Measurements from ENCODE around the gene DDN. TPM values are rescaled to one million over a fixed set of nuclear protein-coding genes. Genes with fewer than 3 reads are reported as not detected.

DDN gene
- total RNA-seq, result under 1 TPM in 2 of 3 donors, not detected in 1; under 0.01 to 0.16 TPM

GRCh38 chr12:48999371-49000131, at the start of gene DDN:
Gene DDN (minus strand): TSS chr12:48999375. CDS start chr12:48999287, 88 bp downstream.
- no peaks in the 10 kb centered on the region for H3K36me3 ChIP-seq
- no peak within 1 kb of the TSS for H3K27ac ChIP-seq
- no peaks in the 10 kb centered on the region for H3K9me3 ChIP-seq
- intact Hi-C loops (cut with DNase I; ENCODE audit: low total_unique reads), result no loop called here
- peaks cover 0 to 11% of the 10 kb centered on the region in 2 donors for H3K27me3 ChIP-seq
- H3K4me1 ChIP-seq, result peaks cover 3 to 12% of the 10 kb centered on the region in 2 donors
- no peak for DNase-seq (ENCODE audit: low spot score in 2 of 2)
- H3K4me3 ChIP-seq, result peak within 1 kb of the TSS; percentile 39 to 73 (median 57)
- TF ChIP-seq POLR2AphosphoS5 (IDR thresholded peaks at IDR 0.05) (no peak), CTCF (IDR thresholded peaks at IDR 0.05) (no peak), POLR2A (IDR thresholded peaks at IDR 0.05) (no peak)

- no peak overlapping the region for H3K4me3 ChIP-seq
- DNase-seq (ENCODE audit: low spot score in 2 of 2), result no peak
- no peaks in the 10 kb centered on the region for H3K4me1 ChIP-seq
- intact Hi-C loops (cut with DNase I; ENCODE audit: low total_unique reads), result no loop called here
- no peak overlapping the region for H3K27ac ChIP-seq
- TF ChIP-seq CTCF (IDR thresholded peaks at IDR 0.05) (no peak), POLR2A (IDR thresholded peaks at IDR 0.05) (no peak), POLR2AphosphoS5 (IDR thresholded peaks at IDR 0.05) (no peak)
- H3K9me3 ChIP-seq, result no peaks in the 10 kb centered on the region
- no peaks in the 10 kb centered on the region for H3K27me3 ChIP-seq
- peaks cover 39% of the 10 kb centered on the region for H3K36me3 ChIP-seq
Measured at GRCh38 chr12:49048953-49049352, 49.8 kb upstream of the DDN start.

GRCh38 chr12:49046129-49046895, 47.1 kb upstream of the DDN start:
- intact Hi-C loops (cut with DNase I; ENCODE audit: low total_unique reads), result no loop called here
- Histone ChIP-seq H3K36me3 (peaks cover 35% of the 10 kb centered on the region), H3K4me3 (no peak overlapping the region), H3K27me3 (no peaks in the 10 kb centered on the region), H3K4me1 (no peaks in the 10 kb centered on the region), H3K27ac (no peak overlapping the region), H3K9me3 (no peaks in the 10 kb centered on the region)
- DNase-seq (ENCODE audit: low spot score in 2 of 2), result no peak
- no peak for TF ChIP-seq POLR2AphosphoS5 (IDR thresholded peaks at IDR 0.05)
- no peak for TF ChIP-seq POLR2A (IDR thresholded peaks at IDR 0.05)
- no peak for TF ChIP-seq CTCF (IDR thresholded peaks at IDR 0.05)

GRCh38 chr12:49044660-49045059, 45.5 kb upstream of the DDN start:
- Histone ChIP-seq H3K4me3 (no peak overlapping the region), H3K36me3 (peaks cover 31% of the 10 kb centered on the region), H3K27me3 (no peaks in the 10 kb centered on the region), H3K4me1 (no peaks in the 10 kb centered on the region), H3K27ac (no peak overlapping the region), H3K9me3 (no peaks in the 10 kb centered on the region)
- DNase-seq (ENCODE audit: low spot score in 2 of 2), result no peak
- intact Hi-C loops (cut with DNase I; ENCODE audit: low total_unique reads), result no loop called here
- TF ChIP-seq POLR2A (IDR thresholded peaks at IDR 0.05), result no peak
- no peak for TF ChIP-seq POLR2AphosphoS5 (IDR thresholded peaks at IDR 0.05)
- TF ChIP-seq CTCF (IDR thresholded peaks at IDR 0.05), result no peak

- Histone ChIP-seq H3K27ac (no peak overlapping the region), H3K4me3 (no peak overlapping the region), H3K4me1 (no peaks in the 10 kb centered on the region), H3K9me3 (no peaks in the 10 kb centered on the region), H3K27me3 (no peaks in the 10 kb centered on the region), H3K36me3 (peaks cover 31% of the 10 kb centered on the region)
- intact Hi-C loops (cut with DNase I; ENCODE audit: low total_unique reads), result no loop called here
- TF ChIP-seq POLR2AphosphoS5 (IDR thresholded peaks at IDR 0.05) (no peak), CTCF (IDR thresholded peaks at IDR 0.05) (peak in 2 of 3 donors; percentile 25 to 36), POLR2A (IDR thresholded peaks at IDR 0.05) (no peak)
- no peak for DNase-seq (ENCODE audit: low spot score in 2 of 2)
Measured at GRCh38 chr12:49043856-49044258, 44.7 kb upstream of the DDN start.
